SK-N-SH treated with all-trans-retinoic acid at 6 μM for 48 hours (cell line): ENCODE data around the gene GSTP1.

Experiments used
- ATAC-seq: fragments of 200-7000 bp; cut with Tn5 transposase; 3 replicates; pipeline ENCODE4 v1.9.1; 2020; ENCODE audit warnings: mild to moderate bottlenecking, moderate library complexity
- BACH2 ChIP-seq: fragments of 250-450 bp; sonication (Bioruptor Pico); IDR thresholded peaks from 2 replicates; pipeline ENCODE4 v1.9.0; 2021; ENCODE audit warnings: mild to moderate bottlenecking, borderline replicate concordance
- CSDC2 ChIP-seq: fragments of 250-450 bp; sonication (Bioruptor Pico); IDR thresholded peaks from 2 replicates; pipeline ENCODE4 v1.5.0; 2020; ENCODE audit warnings: mild to moderate bottlenecking, moderate library complexity
- GLIS3 ChIP-seq: fragments of 250-450 bp; sonication (Bioruptor Pico); IDR thresholded peaks from 2 replicates; pipeline ENCODE4 v1.5.0; 2020; ENCODE audit warnings: mild to moderate bottlenecking, moderate library complexity
- ISL1 ChIP-seq: fragments of 250-450 bp; sonication (Bioruptor Pico); IDR thresholded peaks from 2 replicates; pipeline ENCODE4 v2.1.2; 2022; ENCODE audit warnings: mild to moderate bottlenecking, moderate library complexity
- RARB ChIP-seq: fragments of 250-450 bp; sonication (Bioruptor Pico); IDR thresholded peaks from 2 replicates; pipeline ENCODE4 v1.8.0; 2021; ENCODE audit warnings: mild to moderate bottlenecking, moderate library complexity
- SNAI2 ChIP-seq: fragments of 250-450 bp; sonication (Bioruptor Pico); IDR thresholded peaks from 2 replicates; pipeline ENCODE4 v1.5.0; 2020; ENCODE audit warnings: mild to moderate bottlenecking, moderate library complexity
- TCF4 ChIP-seq: fragments of 250-450 bp; sonication (Bioruptor Pico); IDR thresholded peaks from 2 replicates; pipeline ENCODE4 v1.8.0; 2021; ENCODE audit warnings: mild to moderate bottlenecking, moderate library complexity, borderline replicate concordance
- TOX ChIP-seq: fragments of 250-450 bp; sonication (Bioruptor Pico); IDR thresholded peaks from 2 replicates; pipeline ENCODE4 v1.8.0; 2021; ENCODE audit warnings: mild to moderate bottlenecking, moderate library complexity, borderline replicate concordance
- ZC3H10 ChIP-seq: fragments of 250-450 bp; sonication (Bioruptor Pico); IDR thresholded peaks from 2 replicates; pipeline ENCODE4 v1.5.1; 2021; ENCODE audit warnings: mild to moderate bottlenecking, moderate library complexity
- ZFP30 ChIP-seq: fragments of 450-650 bp; formaldehyde crosslinking; IDR thresholded peaks from 2 replicates; pipeline ENCODE4 v1.5.0; 2022; ENCODE audit warnings: mild to moderate bottlenecking, moderate library complexity
- ZNF565 ChIP-seq: fragments of 450-650 bp; formaldehyde crosslinking; conservative IDR thresholded peaks from 2 replicates; pipeline ENCODE4 v1.5.0; 2020; ENCODE audit warnings: low read depth, mild to moderate bottlenecking, moderate library complexity
- ZNF70 ChIP-seq: fragments of 450-650 bp; formaldehyde crosslinking; IDR thresholded peaks from 2 replicates; pipeline ENCODE4 v1.5.0; 2020; ENCODE audit warnings: mild to moderate bottlenecking, moderate library complexity
- ZNF8 ChIP-seq: fragments of 450-650 bp; formaldehyde crosslinking; IDR thresholded peaks from 2 replicates; pipeline ENCODE4 v1.5.0; 2020; ENCODE audit warnings: mild to moderate bottlenecking, moderate library complexity
- TF ChIP-seq, protein P1 (sequence below): fragments of 250-450 bp; sonication (Bioruptor Pico); IDR thresholded peaks from 2 replicates; pipeline ENCODE4 v1.8.0; 2020; ENCODE audit warnings: mild to moderate bottlenecking, moderate library complexity, borderline replicate concordance
- TF ChIP-seq, protein P2 (sequence below): fragments of 250-450 bp; sonication (Bioruptor Pico); IDR thresholded peaks from 2 replicates; pipeline ENCODE4 v1.5.1; 2021; ENCODE audit warnings: mild to moderate bottlenecking, moderate library complexity
- TF ChIP-seq, protein P3 (sequence below): fragments of 250-450 bp; sonication (Bioruptor Pico); IDR thresholded peaks from 2 replicates; pipeline ENCODE4 v1.5.1; 2020; ENCODE audit warnings: low read depth, mild to moderate bottlenecking, moderate library complexity
- TF ChIP-seq, protein P4 (sequence below): fragments of 250-450 bp; sonication (Bioruptor Pico); IDR thresholded peaks from 2 replicates; pipeline ENCODE4 v1.8.0; 2021; ENCODE audit warnings: low read depth, mild to moderate bottlenecking, moderate library complexity, borderline replicate concordance

GSTP1 gene

DNA sequence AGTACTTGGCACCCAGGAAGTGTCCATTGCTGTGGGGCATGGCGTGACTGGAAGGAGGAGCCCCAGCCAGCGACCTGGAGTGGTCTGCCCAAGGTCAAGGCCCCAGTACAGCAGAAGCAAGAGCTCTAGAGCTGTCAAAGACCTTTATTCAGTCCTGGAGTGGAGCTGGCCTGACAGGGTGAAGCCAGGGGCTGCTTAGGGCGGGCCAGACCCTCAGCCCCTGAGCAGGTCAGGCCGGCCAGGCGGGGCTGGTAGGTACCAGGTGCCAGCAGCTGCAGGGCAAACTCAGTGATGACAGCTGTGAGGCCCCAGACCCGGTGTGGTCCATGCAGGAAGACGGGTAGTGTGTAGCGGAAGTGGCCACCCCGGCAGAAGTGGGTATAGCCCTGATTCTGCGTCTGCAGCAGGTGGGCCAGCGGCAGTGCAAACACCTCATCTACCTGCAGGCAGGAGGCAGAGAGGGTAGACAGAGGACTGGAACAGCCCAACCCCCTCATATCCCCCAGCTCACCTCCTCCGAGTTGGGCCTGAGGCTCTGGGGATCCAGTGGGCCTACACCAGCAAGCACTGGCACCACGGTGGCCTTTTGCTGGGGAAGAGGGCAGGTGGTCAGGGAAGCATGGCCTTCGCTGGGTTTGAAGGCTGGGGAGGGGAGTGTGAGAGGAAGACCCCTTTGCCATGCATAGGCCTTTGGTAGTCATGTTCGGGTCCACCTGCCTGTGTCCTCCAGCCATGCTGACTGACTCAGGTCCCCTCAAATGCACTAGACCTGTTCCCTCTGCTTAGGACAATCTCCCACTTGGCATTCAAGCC, 44.4 kb downstream of the GSTP1 start:
- TF ChIP-seq ZC3H10 (no peak), CSDC2 (CRISPR knock-in tag) (no peak), ZNF565 (CRISPR knock-in tag) (no peak), TCF4 (CRISPR knock-in tag) (no peak), GLIS3 (CRISPR knock-in tag) (no peak), TOX (CRISPR knock-in tag) (no peak), SNAI2 (CRISPR knock-in tag) (no peak), BACH2 (CRISPR knock-in tag) (no peak), ZNF70 (no peak), ZFP30 (CRISPR knock-in tag) (no peak), RARB (CRISPR knock-in tag) (no peak)
- TF ChIP-seq, protein P1, sequence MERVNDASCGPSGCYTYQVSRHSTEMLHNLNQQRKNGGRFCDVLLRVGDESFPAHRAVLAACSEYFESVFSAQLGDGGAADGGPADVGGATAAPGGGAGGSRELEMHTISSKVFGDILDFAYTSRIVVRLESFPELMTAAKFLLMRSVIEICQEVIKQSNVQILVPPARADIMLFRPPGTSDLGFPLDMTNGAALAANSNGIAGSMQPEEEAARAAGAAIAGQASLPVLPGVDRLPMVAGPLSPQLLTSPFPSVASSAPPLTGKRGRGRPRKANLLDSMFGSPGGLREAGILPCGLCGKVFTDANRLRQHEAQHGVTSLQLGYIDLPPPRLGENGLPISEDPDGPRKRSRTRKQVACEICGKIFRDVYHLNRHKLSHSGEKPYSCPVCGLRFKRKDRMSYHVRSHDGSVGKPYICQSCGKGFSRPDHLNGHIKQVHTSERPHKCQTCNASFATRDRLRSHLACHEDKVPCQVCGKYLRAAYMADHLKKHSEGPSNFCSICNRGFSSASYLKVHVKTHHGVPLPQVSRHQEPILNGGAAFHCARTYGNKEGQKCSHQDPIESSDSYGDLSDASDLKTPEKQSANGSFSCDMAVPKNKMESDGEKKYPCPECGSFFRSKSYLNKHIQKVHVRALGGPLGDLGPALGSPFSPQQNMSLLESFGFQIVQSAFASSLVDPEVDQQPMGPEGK (CRISPR knock-in tag): no peak
- TF ChIP-seq, protein P2, sequence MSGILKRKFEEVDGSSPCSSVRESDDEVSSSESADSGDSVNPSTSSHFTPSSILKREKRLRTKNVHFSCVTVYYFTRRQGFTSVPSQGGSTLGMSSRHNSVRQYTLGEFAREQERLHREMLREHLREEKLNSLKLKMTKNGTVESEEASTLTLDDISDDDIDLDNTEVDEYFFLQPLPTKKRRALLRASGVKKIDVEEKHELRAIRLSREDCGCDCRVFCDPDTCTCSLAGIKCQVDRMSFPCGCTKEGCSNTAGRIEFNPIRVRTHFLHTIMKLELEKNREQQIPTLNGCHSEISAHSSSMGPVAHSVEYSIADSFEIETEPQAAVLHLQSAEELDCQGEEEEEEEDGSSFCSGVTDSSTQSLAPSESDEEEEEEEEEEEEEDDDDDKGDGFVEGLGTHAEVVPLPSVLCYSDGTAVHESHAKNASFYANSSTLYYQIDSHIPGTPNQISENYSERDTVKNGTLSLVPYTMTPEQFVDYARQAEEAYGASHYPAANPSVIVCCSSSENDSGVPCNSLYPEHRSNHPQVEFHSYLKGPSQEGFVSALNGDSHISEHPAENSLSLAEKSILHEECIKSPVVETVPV (CRISPR knock-in tag): no peak
- no peak for ATAC-seq

DNA sequence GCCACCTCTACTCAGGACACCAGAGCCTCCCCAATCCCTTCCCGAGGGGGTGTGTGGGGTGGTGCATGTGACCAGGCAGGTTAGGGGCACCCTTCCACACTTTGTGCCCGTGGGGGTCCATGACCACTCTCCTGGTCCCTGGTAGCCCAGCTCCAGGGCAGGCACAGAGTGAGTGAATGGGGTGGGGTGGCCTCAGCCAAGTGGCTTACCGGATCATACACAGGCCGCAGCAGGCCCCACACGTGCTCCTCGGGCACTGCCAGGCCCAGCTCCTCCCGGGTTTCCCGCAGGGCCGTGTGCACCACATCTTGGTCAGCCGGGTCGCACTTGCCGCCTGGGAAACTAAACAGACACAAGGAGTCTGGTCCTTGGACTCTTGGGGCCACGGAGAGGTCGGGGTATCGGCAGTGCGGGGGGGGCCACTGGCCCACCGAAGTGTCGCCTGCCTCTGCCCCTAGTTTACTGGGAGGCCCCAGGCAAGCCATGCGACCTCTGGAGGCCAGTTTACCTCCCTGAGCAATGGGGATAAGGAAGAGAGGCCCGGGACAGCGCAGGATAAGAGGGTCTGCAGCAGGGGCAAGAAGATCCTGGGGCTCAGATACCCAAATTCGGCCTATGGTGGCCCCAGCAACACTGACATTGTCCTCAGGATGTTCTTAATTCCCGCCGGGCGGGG, 45.2 kb downstream of the GSTP1 start:
- no peak for ATAC-seq

DNA sequence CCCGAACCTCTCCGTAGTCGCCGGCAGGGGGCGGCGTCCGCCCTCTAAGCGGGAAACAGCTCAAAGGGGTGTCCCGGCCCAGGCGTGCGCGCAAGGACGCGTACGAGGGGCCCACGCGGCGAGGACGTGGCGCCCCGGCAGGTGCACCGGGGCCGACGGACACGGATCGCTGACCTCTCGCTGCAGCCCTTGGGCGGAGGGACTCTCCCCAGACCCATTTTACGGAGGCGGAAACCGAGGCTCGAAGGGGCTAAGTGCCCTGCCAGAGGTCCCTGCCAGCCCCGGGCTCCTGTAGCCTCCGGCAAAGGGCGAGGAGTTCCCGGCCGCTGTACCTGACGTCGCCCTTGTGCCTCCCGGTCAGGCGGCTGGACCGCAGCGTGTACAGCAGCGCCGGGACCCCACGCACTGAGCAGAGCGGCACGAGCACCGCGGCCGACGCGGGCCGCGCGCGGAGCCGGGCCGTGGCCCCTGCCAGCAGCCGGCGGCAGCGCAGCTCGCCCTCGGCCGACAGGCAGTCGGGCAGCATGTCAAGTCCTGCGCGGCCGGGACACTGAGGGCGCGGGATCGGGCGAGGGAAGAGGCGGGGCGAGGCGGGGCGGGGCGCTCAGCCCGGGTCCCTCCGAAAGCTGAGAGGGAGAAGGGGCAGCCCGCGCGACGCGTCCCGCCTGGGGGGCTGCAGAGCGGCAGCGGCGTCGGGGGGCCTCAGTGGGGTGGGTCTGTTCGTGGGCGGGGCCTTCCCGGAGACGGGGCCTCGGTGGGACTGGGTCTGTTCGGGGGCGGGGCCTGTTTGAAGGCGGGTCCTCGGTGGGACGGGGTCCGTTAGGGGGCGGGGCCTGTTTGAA, 46.0 kb downstream of the GSTP1 start, which contains the start of gene NUDT8:
TSS of gene NUDT8 (minus strand) at position 552 of the 842 bp plus-strand sequence. CDS start at position 526, 26 bp downstream.
- peak; percentile 70 for ATAC-seq

More for the DNA sequence above, 45.2 kb downstream of the GSTP1 start:
- TF ChIP-seq SNAI2 (CRISPR knock-in tag): no peak
- TF ChIP-seq BACH2 (CRISPR knock-in tag): no peak
- no peak for TF ChIP-seq ZC3H10
- no peak for TF ChIP-seq ZNF565 (CRISPR knock-in tag)
- no peak for TF ChIP-seq GLIS3 (CRISPR knock-in tag)
- no peak for TF ChIP-seq ZFP30 (CRISPR knock-in tag)
- TF ChIP-seq ZNF8: no peak
- TF ChIP-seq, protein P3, sequence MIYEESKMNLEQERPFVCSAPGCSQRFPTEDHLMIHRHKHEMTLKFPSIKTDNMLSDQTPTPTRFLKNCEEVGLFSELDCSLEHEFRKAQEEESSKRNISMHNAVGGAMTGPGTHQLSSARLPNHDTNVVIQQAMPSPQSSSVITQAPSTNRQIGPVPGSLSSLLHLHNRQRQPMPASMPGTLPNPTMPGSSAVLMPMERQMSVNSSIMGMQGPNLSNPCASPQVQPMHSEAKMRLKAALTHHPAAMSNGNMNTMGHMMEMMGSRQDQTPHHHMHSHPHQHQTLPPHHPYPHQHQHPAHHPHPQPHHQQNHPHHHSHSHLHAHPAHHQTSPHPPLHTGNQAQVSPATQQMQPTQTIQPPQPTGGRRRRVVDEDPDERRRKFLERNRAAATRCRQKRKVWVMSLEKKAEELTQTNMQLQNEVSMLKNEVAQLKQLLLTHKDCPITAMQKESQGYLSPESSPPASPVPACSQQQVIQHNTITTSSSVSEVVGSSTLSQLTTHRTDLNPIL: no peak
- no peak for TF ChIP-seq ZNF70
- TF ChIP-seq, protein P4, sequence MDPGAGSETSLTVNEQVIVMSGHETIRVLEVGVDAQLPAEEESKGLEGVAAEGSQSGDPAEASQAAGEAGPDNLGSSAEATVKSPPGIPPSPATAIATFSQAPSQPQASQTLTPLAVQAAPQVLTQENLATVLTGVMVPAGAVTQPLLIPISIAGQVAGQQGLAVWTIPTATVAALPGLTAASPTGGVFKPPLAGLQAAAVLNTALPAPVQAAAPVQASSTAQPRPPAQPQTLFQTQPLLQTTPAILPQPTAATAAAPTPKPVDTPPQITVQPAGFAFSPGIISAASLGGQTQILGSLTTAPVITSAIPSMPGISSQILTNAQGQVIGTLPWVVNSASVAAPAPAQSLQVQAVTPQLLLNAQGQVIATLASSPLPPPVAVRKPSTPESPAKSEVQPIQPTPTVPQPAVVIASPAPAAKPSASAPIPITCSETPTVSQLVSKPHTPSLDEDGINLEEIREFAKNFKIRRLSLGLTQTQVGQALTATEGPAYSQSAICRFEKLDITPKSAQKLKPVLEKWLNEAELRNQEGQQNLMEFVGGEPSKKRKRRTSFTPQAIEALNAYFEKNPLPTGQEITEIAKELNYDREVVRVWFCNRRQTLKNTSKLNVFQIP (CRISPR knock-in tag): no peak

More for the DNA sequence above, 46.0 kb downstream of the GSTP1 start, which contains the start of gene NUDT8:
- TF ChIP-seq ISL1 (no peak), GLIS3 (CRISPR knock-in tag) (0 out of 2 replicates have a peak, but pooled peaks have one; percentile 17), ZC3H10 (no peak), ZNF8 (no peak)
- TF ChIP-seq, protein P1 (CRISPR knock-in tag): no peak
- TF ChIP-seq, all 23 proteins: peak for 1
